ENCODE measurements around the gene CD109.
"Not testable (repeated sequence)": the region's sequence is repeated elsewhere in the genome, so short reads cannot be mapped to it uniquely, and the experiment has no call there.

The CD109 gene

DNA sequence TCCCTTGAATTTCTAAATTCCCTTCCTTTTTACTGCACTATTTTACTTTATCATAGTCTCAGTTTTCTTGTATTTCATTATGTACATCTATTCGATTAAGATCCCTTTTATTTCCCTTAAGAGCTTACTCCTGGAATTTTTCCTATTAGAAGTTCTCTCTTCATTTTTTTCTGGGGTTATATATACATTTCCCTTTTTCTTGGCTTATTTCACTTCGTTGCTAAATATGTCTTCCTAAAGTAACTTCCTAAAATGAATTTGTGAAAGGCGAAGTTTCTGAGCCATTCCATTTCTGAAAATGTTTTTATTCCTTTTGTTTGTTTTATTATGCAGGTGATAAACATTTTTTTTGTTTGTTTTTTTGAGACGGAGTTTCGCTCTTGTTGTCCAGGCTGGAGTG, 5.9 kb upstream of the CD109 start:
- DNase-seq: no peak

DNA sequence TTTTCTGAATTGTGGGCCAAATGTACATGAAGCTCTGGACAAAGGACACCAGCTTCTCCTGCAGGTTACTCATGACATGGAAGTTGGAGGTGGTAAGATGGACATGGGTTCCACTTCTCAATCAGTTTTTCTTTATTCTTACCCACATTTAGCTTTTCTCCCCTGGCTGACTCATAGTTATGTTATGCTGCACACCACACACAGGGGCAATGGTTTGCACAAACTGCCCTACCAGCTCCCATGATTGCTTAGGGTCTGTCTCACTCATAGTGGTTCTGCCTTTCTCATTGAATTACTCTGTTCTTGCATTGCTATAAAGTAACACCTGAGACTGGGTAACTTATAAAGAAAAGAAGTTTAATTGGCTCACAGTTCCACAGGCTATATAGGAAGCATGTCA, 4.5 kb upstream of the CD109 start:
- DNase-seq: no peak

DNA sequence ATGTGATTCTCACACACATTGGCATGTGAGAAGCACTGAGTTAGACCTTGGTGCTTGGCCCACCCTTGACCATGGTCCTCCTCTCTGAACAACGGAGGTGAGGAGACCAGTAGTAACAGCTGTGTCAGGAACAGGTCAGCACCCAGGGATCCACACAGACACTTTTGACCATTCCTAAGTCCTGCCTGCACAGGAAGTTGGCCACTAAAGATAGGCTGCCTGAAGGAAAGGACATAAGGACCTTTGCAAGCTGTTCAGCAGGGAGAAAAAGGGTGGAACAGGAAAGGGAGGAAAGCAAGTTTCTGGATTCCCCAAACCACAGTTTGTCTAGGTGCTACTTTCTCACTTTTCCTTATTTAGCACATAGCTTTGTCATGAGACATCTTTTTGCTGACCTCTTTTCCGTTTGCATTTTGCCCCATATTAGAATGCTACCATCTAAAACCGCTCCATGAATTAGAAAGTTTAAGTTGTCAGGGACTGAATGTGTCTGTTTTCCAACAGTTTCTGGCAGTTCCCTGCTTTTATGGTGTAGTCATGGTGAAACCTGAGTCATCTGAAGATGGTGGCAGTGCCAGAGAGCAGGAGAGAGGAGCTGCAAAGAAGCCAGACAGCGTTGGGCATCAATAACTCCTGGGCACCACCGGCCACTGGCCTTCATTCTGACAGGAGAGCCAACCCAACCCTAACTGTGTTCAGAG, 1.1 kb upstream of the CD109 start:
- peak; percentile 52 for DNase-seq

DNA sequence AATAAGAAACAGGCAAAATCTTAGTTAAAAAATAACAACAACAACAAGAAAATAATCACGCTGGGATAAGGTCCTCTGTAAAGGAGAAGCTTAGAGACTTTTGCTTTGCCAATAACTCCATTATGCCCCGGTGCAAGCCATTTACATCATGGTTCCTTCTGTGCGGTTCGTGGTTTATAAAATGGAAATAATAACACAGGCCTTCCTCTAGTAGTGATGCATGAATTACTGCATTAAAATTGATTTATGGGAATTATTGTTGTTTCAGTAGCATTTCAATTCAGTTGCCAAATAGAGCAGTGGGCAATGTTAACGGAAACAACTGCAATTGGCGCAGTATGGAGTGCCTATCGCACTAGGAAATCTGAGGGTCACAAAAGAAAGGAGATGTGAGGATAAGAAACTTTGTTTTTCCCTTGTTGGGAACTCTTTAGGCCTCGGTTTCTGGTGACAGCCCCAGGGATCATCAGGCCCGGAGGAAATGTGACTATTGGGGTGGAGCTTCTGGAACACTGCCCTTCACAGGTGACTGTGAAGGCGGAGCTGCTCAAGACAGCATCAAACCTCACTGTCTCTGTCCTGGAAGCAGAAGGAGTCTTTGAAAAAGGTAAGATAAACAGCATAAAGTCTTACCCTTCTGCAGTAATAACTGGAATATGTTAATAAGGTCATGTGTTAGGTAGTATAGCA, 1.1 kb downstream of the CD109 start:
- no peak for DNase-seq

DNA sequence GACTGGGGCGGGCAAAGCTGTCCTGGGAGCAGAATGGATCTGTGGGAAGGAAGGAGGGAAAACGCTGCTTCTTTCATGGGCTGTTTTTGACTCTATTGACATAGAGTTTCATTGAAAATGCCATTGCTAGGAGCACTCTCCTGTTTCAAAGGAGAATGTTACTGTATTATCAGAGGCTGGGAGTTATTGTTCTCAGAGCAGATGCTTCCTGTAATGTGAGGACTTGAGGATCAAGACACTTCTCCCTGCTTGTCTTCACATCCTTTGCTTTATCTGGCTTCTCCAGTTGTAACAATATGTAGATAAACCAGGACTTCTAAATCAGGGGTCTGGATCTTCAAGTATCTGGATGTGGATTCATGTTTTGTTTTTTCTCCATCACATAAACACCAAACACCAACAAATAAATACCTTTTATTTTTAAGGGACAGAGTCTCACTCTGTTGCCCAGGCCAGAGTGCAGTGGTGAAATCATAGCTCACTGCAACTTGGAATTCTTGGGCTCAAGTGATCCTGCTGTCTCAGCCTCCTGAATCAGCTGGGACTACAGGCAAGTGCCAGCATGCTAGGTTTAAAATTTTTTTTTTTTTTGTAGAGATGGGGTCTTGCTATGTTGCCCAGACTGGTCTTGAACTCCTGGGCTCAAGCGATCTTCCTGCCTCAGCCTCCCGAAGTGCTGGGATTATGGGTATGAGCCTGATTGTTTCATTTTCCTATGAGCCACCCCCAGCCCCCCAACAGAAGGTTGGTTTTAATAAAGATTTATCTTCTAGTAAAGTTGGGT, 3.9 kb downstream of the CD109 start:
- DNase-seq: no peak

DNA sequence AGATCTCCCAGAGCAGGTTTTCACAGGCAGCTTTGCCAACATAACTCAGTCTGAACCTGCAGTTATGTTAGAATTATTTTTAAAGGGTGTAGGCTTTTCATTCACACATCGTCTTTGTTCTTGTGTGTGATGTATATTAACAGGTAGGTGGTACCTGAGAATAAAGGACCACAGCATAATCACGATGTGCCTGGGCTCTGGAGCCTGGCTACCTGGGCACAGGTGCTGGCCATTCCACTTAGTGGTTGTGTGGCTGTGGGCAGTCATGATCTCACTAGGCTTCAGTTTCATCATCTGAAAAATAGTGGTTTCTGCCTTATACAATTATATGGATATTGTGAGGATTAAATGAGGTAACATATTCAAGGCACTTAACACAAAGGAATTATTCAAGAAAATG, 6.4 kb downstream of the CD109 start:
- DNase-seq: no peak

DNA sequence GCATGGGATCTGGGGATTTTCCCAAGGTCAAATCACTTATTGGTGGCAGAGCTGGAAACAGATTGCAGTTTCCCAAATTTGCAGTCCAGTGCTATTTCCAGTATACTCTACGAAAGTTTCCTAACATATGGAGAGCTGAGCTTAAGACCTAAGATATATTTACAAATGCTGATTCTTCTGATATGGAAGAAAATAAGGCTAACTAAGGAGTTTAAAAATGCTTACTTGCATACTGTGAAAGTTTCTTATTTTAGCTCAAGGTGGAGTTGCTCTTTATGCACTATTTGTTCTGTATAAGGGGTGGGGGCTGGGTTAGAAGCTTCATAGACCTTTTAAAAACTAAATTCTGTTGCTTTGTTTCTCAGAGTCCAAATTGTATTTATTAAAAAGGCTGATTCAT, 7.5 kb downstream of the CD109 start:
- DNase-seq: no peak

DNA sequence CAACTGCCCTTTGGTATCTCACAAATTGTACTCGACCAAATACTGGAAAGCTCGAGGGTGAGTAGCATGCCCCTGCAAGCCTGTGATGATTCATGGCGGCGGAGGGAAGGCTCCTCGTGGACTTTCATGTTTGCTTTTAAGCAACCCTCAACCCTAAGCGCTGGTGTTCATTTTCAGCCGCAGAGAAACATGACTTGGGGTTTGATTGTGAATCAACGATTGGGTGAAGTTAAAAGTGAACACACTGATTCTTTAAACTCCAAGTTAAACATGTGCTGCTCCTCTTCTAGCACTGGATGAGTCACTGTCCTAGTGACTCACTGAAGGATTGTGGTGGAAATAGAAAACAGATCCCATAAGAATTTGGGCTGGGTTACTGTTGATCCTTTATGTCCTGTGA, 8.3 kb downstream of the CD109 start:
- DNase-seq: no peak

DNA sequence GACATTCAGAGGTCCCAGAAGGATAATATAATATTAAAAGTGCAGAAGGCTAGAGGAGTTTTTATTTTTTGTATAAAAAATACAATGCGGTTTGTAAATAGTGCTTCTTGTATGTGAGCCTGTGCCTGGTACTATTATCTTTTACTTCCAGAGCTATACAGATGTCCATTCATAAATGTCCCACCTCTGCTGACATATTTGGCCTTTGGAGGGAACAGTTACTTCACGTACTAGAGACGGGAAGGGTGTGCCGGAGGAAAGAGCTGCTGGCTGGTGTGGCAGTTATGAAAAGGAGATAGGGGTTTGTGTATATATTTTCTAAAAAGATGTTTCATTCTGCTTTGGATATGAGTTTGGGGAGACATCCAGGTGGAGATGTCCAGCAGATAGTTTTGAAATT, 8.8 kb downstream of the CD109 start:
- DNase-seq: no peak

DNA sequence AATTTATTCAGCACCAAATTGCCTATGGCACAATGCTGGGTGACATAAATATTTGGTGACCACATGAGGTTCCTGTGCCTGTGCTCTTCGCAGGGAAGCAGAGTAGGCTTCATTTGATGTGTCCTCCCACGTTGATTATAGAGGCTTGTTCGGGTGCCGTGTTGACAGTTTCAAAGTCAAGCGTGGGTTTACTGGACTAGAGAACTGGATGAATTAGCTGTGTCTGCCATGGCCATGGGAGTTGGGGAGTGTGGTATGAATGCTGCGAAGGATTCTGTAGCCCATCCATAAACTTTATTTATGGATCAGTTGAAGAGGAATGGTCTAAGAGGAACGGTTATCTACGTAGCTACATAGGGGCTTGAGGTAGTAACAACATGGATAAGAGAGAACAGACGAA, 11.0 kb downstream of the CD109 start:
- no peak for DNase-seq

DNA sequence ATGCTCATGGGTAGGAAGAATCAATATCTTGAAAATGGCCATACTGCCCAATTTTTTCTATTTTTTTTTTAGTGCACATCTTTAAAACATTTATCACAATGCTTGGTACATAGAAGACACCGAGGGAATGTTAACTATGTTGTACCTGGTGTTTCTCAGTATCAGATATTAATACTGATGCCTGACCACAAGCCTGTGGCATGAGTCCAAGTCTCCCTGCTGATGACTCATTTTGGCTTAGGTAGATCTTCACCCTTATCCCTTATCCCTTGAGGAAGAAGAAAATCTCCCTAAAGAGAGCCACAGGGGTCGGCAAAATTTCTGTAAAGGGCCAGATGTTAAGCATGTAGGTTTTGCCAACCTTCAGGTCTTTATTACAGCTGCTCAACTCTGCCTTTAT, 14.5 kb downstream of the CD109 start:
- no peak for DNase-seq

DNA sequence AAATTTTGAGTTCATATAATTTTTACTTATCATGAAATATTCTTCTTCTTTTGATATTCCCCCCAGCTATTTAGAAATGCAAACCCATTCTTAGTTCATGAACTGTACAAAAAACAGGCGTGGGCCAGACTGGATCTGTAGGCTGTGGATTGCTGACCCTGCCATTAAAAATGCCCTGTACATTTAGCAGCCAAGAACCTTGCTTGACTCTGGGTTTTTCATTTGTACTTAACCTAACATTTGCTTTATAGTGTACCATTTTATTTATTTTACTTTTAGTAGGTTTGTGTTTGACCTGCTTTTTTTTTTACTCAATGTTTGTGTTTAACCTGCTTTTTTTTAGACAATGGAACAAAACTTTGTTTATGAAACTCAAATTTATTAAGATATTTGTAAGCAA, 14.9 kb downstream of the CD109 start:
- DNase-seq: no peak

DNA sequence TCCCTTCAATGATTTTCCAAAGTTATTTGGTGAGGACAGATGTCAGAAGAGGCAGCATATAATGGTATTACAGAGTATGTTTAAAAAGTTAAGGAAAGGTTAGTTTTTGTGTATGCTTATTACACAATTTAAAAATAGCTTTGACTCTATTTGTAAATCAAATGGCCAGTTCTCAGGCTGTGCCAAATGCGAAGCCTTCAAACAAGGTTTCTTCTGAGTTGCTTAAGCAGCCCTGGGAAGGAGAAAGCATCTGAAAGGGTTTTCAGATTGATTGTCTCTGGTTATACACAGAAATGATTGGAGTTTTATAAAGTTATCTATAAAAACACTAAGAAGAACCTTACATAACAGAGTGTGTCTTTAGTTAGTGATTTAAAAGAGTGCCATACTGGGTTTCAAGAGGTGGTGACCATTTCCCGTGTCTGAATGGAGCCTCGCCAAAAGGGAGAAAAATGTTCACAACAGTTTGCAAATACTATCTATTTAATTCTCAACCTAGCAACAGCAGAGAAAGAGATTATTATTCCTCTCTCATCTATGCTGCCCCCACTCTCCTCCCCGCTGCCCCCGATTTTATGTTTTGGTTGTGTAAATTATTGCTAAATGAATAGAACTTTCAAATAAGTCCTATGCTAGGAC, 16.7 kb downstream of the CD109 start:
- DNase-seq: no peak

DNA sequence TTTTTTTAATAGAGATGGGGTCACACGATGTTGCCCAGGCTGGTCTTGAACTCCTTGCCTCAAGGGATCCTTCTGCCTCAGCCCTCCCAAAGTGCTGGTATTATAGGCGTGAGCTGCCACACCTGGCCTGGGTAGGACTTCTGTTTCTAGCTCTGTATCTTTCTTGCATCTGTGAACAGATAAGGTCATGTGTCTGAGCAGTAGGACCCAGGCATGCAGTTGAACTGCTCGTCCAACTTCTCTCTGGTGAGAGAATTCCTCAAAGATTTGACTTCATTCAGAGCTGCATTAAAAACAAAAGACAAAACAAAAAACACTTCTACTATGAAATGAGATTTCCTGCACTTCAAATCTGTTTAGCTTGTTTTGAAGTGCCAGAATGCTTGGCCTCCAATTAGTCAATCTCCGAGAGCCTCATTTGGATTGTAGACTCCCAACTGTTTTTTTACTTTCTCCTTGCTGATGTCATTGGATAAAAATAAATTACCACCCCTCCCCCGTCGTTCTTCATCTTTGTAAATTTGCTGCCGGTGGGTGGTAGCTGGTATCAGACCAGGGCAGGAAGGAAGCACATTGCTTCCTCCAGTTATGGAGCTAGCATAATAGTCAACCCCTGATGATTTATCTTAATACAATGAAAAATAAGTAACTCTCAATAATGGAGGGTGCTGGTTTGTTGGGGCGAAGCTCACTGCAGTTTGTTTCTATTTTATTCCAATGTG, 17.6 kb downstream of the CD109 start:
- no peak for DNase-seq

DNA sequence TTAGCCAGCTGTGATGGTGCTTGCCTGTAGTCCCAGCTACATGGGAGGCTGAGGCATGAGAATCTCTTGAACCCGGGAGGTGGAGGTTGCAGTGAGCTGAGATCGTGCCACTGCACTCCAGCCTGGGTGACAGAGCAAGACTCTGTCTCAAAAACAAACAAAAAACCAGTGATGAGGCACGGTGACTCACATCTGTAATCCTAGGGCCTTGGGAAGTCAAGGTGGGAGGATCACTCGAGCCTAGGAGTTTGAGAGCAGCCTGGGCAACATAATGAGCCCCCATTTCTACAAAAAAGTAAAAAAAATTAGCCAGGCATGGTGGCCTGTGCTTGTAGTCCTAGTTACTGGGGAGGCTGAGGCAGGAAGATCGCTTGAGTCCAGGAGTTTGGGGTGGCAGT, 19.1 kb downstream of the CD109 start:
- not testable (repeated sequence) for DNase-seq

DNA sequence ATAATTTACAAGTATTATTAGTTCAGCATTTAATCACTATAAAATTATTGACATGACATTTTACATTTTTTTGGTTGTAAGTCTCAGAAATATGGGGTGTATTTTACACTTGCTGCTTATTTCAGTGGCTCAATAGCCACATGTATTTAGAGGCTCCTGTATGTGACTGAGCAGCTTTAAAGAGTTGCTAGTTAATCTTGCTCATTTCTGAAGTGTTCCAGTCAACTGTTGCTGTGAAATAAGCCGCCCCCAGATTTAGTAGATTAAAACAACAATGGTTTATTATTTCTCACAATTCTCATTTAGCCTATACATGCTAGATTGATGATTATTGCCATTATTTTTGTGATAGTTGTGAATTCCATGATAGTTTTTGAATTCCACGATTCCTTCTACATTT, 23.0 kb downstream of the CD109 start:
- DNase-seq: no peak

DNA sequence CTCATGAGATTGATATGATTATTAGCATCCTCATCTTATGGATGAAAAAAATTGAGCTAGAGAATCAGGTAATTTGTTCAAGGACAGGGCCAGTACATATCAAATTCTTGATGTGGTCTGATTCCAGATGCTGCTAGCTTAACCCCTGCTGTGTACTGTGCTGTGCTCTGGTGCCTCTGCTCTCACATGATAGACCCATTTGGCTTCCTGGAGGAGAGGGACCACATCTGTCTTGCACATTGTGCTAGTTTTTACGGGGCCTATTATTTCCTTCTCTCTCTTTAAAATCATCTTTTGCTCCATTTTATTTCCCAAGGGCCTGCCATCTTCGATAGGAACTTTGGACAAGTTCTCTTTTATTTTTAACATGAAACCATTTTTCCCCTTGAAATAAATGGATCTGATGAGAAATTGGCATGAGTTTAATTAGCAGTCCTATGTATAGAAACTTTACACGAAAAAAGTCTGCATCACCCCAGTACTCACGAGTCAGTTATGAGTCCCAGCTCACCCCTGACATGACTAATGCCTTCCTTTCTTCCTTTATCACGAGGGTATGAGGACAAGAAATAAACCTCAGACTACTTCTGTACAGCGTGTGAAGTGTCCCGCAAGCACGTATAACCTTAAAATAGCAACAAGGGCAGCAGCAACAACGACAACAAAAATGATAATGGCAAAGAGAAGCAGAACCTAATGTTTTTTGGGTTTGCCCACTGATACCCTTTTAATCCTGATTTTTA, 26.5 kb downstream of the CD109 start:
- DNase-seq: no peak

DNA sequence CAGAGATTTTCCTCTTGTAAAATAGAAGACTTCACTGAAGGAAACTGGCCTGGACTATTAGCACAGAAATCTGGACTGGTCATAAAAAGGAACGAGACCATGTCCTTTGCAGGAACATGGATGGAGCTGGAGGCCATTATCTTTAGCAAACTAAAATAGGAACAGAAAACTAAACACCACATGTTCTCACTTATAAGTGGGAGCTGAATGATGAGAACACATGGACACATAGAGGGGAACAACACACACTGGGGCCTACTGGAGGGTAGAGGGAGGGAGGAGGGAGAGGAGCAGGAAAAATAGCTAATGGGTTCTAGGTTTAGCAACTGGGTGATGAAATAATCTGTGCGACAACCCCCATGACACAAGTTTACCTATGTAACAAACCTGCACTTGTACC, 27.5 kb downstream of the CD109 start:
- not testable (repeated sequence) for DNase-seq

DNA sequence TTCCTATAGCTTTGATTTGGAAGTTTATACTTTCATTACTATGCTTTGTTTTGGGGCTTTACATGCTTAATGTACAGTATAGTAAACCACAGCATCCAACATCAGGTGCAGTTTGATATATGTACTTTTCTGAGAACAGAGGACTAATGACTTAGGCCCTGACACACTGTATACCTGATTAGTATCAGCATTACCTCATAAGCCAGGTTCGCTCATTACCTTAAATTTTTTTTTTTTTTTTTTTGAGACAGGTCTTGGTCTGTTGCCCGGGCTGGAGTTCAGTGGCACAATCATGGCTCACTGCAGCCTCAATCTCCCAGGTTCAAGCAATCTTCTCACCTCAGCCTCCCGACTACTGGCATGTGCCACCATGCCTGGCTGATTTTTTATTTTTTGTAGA, 28.4 kb downstream of the CD109 start:
- no peak for DNase-seq

DNA sequence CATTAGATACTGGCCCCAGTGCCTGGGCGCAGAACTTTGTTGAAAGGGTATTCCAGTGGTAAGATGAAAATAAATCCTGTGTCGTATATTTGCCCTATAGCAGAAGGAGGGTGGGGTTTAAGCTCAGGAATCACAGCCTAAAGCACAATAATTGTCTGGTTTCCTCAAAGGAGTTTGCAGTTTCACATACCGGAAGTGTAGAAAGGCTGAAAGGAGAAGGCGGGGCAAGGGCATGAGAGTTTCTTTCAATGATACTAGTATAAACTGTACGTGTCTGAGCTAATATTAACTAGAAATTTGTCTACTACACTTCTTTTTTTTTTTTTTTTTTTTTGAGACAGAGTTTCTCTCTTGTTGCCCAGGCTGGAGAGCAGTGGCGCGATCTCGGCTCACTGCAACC, 29.2 kb downstream of the CD109 start:
- DNase-seq: not testable (repeated sequence)

DNA sequence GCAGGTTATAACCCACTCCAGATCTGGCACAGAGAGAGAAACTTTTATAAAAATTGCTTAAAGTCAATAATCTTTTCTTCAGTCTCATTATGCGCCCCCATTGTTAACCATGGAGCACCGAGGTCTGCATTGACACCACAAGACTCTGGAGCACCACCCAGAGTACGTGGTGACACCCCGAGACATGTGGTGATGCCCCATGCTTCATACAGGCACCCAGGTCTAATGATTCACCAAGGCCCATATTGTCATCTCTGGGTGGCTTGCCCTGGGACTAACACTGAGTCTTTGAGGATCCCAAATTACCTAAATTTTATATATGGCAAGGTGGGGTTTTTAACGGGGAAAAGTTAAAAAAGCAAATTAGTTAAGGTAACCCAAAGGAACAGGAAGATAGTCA, 31.1 kb downstream of the CD109 start:
- DNase-seq: no peak

DNA sequence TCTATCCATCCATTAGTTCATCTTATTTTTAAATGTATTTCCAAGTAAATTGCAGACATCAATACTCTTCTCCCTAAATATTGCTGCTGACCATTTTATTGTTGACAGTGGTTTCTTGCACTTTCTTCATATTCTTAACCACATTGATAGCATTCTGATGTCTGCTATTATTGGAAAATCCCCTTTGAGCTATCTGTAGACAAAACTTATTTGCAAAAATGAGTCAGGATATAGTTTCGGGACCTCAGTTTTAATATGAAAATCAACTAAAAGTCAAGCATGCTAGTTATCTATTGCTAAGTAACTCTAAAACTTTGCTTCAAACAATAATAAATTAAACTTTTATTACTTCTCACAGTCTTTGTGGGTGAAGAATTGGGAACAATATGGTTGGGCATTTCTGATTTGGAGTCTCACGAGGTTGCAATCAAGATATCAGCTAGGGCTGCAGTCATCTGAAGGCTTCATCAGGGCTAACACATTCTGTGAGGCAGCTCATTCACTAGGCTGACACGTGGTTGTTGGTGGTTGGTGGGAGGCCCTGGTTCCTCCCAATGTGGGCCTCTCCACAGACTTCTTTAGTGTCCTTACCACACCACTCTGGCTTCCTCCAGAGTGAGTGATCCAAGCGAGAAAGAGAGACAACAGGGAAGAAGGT, 32.7 kb downstream of the CD109 start:
- DNase-seq: no peak

All from femur (tissue), 1 donor.